Measurements from ENCODE around the gene SLC7A5. TPM values are rescaled to one million over a fixed set of nuclear protein-coding genes. Genes with fewer than 3 reads are reported as not detected.
"Not testable (repeated sequence)": the region's sequence is repeated elsewhere in the genome, so short reads cannot be mapped to it uniquely, and the experiment has no call there.

SLC7A5 gene
- total RNA-seq, 1 donor from 2014 or later = 42.2 TPM

- H3K4me1 Mint-ChIP-seq (ENCODE audit: low read depth) = peaks cover 4% of the 10 kb centered on the region
- DNase-seq (ENCODE audit: low spot score, unreplicated experiment) = no peak
- peaks cover 5% of the 10 kb centered on the region for H3K36me3 Mint-ChIP-seq (ENCODE audit: insufficient read depth)
- TF ChIP-seq CTCF (IDR thresholded peaks at IDR 0.05; ENCODE audit: unreplicated experiment) = no peak
- H3K4me3 Mint-ChIP-seq (ENCODE audit: low read depth) = no peak overlapping the region
- no peak overlapping the region for H3K27ac Mint-ChIP-seq
- H3K27me3 Mint-ChIP-seq = peaks cover 8% of the 10 kb centered on the region
- H3K9me3 Mint-ChIP-seq (ENCODE audit: low read depth) = no peaks in the 10 kb centered on the region
Measured at GRCh38 chr16:87829622-87829980, 39.7 kb downstream of the SLC7A5 start.

GRCh38 chr16:87828907-87829621 is 40.2 kb downstream of the SLC7A5 start:
- peaks cover 3% of the 10 kb centered on the region for H3K36me3 Mint-ChIP-seq (ENCODE audit: insufficient read depth)
- peaks cover 9% of the 10 kb centered on the region for H3K27me3 Mint-ChIP-seq
- no peak overlapping the region for H3K4me3 Mint-ChIP-seq (ENCODE audit: low read depth)
- no peak for DNase-seq (ENCODE audit: low spot score, unreplicated experiment)
- no peak for TF ChIP-seq CTCF (IDR thresholded peaks at IDR 0.05; ENCODE audit: unreplicated experiment)
- no peak overlapping the region for H3K27ac Mint-ChIP-seq
- H3K4me1 Mint-ChIP-seq (ENCODE audit: low read depth) = peaks cover 4% of the 10 kb centered on the region
- H3K9me3 Mint-ChIP-seq (ENCODE audit: low read depth) = no peaks in the 10 kb centered on the region

- DNase-seq (ENCODE audit: low spot score, unreplicated experiment) = no peak
- Mint-ChIP-seq H3K36me3 (ENCODE audit: insufficient read depth) (peaks cover 1% of the 10 kb centered on the region), H3K4me3 (ENCODE audit: low read depth) (no peak overlapping the region), H3K4me1 (ENCODE audit: low read depth) (peaks cover 4% of the 10 kb centered on the region), H3K9me3 (ENCODE audit: low read depth) (no peaks in the 10 kb centered on the region), H3K27ac (no peak overlapping the region), H3K27me3 (peaks cover 9% of the 10 kb centered on the region)
- no peak for TF ChIP-seq CTCF (IDR thresholded peaks at IDR 0.05; ENCODE audit: unreplicated experiment)
Measured at GRCh38 chr16:87828071-87828906, 41.0 kb downstream of the SLC7A5 start.

- not testable (repeated sequence) for H3K27ac Mint-ChIP-seq; H3K4me3 Mint-ChIP-seq (ENCODE audit: low read depth); H3K4me1 Mint-ChIP-seq (ENCODE audit: low read depth); DNase-seq (ENCODE audit: low spot score, unreplicated experiment); H3K9me3 Mint-ChIP-seq (ENCODE audit: low read depth); H3K36me3 Mint-ChIP-seq (ENCODE audit: insufficient read depth)
- H3K27me3 Mint-ChIP-seq = peaks cover 16% of the 10 kb centered on the region
Measured at GRCh38 chr16:87827588-87827915, 41.8 kb downstream of the SLC7A5 start.

- Mint-ChIP-seq H3K4me1 (ENCODE audit: low read depth) (peaks cover 15% of the 10 kb centered on the region), H3K27me3 (peaks cover 22% of the 10 kb centered on the region), H3K9me3 (ENCODE audit: low read depth) (no peaks in the 10 kb centered on the region), H3K36me3 (ENCODE audit: insufficient read depth) (peaks cover 1% of the 10 kb centered on the region), H3K4me3 (ENCODE audit: low read depth) (no peak overlapping the region), H3K27ac (no peak overlapping the region)
- no peak for DNase-seq (ENCODE audit: low spot score, unreplicated experiment)
- TF ChIP-seq CTCF (IDR thresholded peaks at IDR 0.05; ENCODE audit: unreplicated experiment) = no peak
Measured at GRCh38 chr16:87826798-87827587, 42.3 kb downstream of the SLC7A5 start.

GRCh38 chr16:87826407-87826797 is 42.9 kb downstream of the SLC7A5 start:
- peaks cover 15% of the 10 kb centered on the region for H3K4me1 Mint-ChIP-seq (ENCODE audit: low read depth)

GRCh38 chr16:87825842-87826120 is 43.5 kb downstream of the SLC7A5 start:
- peaks cover 22% of the 10 kb centered on the region for H3K27me3 Mint-ChIP-seq
- not testable (repeated sequence) for H3K4me3 Mint-ChIP-seq (ENCODE audit: low read depth); H3K27ac Mint-ChIP-seq; H3K9me3 Mint-ChIP-seq (ENCODE audit: low read depth); DNase-seq (ENCODE audit: low spot score, unreplicated experiment); H3K36me3 Mint-ChIP-seq (ENCODE audit: insufficient read depth)
- peaks cover 15% of the 10 kb centered on the region for H3K4me1 Mint-ChIP-seq (ENCODE audit: low read depth)

More at GRCh38 chr16:87826407-87826797, 42.9 kb downstream of the SLC7A5 start:
- DNase-seq (ENCODE audit: low spot score, unreplicated experiment); H3K4me3 Mint-ChIP-seq (ENCODE audit: low read depth); H3K9me3 Mint-ChIP-seq (ENCODE audit: low read depth); H3K27ac Mint-ChIP-seq; H3K36me3 Mint-ChIP-seq (ENCODE audit: insufficient read depth): not testable (repeated sequence)
- peaks cover 22% of the 10 kb centered on the region for H3K27me3 Mint-ChIP-seq

All from progenitor cell of endocrine pancreas (in vitro differentiated cells).